ENCODE results near the gene DGKE.

GRCh38 chr17:56847106-56847505 is 13.2 kb downstream of the DGKE start:
- TF ChIP-seq CTCF (IDR thresholded peaks at IDR 0.05): no peak
- no peak for TF ChIP-seq EP300 (IDR thresholded peaks at IDR 0.05)
- TF ChIP-seq POLR2AphosphoS5 (IDR thresholded peaks at IDR 0.05): no peak
- no peak for TF ChIP-seq POLR2A (IDR thresholded peaks at IDR 0.05)
